Ectodermal cell (in vitro differentiated cells): ENCODE measurements around the gene SEBOX.

ENCODE experiments used
- H3K27ac ChIP-seq: 2 replicates; pipeline ENCODE4 v1.7.0; 2013; ENCODE audit warnings: mild to moderate bottlenecking, low read depth, low read length; ENCODE audit not compliant: insufficient read depth, poor library complexity, severe bottlenecking
- H3K27me3 ChIP-seq: 2 replicates; pipeline ENCODE4 v1.7.0; 2013; ENCODE audit warnings: mild to moderate bottlenecking, low read length; ENCODE audit not compliant: insufficient read depth, control insufficient read depth, poor library complexity, severe bottlenecking
- H3K36me3 ChIP-seq: one replicate; pipeline ENCODE4 v1.7.0; 2013; ENCODE audit warnings: low read length; ENCODE audit not compliant: control insufficient read depth, insufficient read depth
- H3K4me1 ChIP-seq: one replicate; pipeline ENCODE4 v1.7.0; 2013; ENCODE audit warnings: low read length; ENCODE audit not compliant: control insufficient read depth, insufficient read depth
- H3K4me3 ChIP-seq: 2 replicates; pipeline ENCODE4 v1.7.0; 2013; ENCODE audit warnings: low read depth, low read length, control low read depth; ENCODE audit not compliant: insufficient read depth
- H3K9me3 ChIP-seq: 2 replicates; pipeline ENCODE4 v1.7.0; 2013; ENCODE audit warnings: mild to moderate bottlenecking, low read length, moderate library complexity; ENCODE audit not compliant: control insufficient read depth
- WGBS, 2 experiments: methylation state at CpG; one replicate each; pipeline ENCODE4 v1.1.7; 2013; ENCODE audit warnings: missing lambda C conversion rate in 2 of 2; 5-methylcytosine and 5-hydroxymethylcytosine counted together

SEBOX gene

DNA sequence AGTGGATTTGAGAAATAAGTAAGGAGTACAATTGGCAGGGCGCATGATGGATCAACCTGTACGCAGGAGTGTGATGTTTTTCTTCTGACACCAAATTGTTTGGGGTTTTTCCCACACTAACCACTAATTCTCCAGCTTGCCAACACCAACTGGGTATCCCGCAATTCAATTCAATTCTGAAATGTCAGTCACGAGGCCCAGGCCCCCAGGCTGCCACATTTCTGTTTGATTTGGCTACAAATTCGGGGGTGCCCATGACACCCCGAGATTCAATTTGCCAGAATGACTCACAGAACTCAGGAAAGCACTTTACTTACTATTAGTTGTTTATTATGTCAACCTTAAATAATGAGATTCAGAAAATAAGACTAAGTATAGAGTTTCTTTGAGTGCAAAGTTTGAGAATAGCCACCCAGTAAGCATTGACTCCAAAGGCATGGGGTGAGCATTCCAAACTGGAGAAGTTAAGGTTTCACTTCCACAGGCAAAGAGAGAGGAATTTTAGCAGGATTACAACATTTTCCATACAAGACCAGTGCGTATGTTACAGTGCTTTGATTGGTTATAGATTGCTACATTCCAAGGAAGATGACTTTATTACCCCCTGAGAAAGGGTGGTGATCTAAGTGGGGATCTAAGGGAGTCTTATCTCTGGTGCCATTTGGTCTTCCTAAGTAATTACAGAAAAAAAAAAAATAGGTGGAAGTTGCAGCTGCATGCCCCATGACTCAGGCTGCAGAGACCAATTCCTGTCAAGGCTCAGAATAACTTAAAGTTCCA is 29.5 kb upstream of the SEBOX start:
- no peaks in the 10 kb centered on the region for H3K27me3 ChIP-seq
- no peak overlapping the region for H3K27ac ChIP-seq
- no peaks in the 10 kb centered on the region for H3K36me3 ChIP-seq
- H3K4me3 ChIP-seq: no peak overlapping the region
- 79 to 88% methylated on average over 7 of the region's 7 CpGs for WGBS, 2 experiments
- H3K9me3 ChIP-seq: no peaks in the 10 kb centered on the region
- H3K4me1 ChIP-seq: peaks cover 4% of the 10 kb centered on the region

- no peaks in the 10 kb centered on the region for H3K9me3 ChIP-seq
- 62 to 63% methylated on average over 10 of the region's 10 CpGs for WGBS, 2 experiments
- no peak overlapping the region for H3K4me3 ChIP-seq
- H3K4me1 ChIP-seq: peaks cover 4% of the 10 kb centered on the region
- H3K36me3 ChIP-seq: no peaks in the 10 kb centered on the region
- H3K27ac ChIP-seq: no peak overlapping the region
- no peaks in the 10 kb centered on the region for H3K27me3 ChIP-seq
Observed at GRCh38 chr17:28392491-28392890, 27.5 kb upstream of the SEBOX start.

DNA sequence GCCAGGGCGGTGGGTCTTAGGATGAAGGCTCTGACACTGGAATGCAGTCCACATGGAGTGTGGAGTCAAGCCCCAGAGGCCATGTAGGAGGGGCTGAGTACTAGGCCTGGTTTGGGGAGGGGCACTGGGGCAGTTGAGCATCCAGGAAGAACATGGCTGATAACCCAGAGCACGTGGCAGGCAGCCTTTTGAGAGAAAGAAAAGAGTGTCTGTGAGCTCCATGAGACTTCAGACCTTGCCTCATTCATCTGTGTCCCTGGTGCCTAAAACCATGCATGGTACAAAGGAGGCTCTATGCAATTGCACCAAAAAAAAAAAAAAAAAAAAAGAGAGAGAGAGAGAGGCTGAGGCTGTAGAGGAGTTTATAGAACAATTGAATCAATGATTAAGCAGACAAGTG is 26.4 kb upstream of the SEBOX start:
- Histone ChIP-seq H3K9me3 (no peaks in the 10 kb centered on the region), H3K27me3 (peaks cover 4% of the 10 kb centered on the region), H3K4me3 (no peak overlapping the region), H3K36me3 (no peaks in the 10 kb centered on the region), H3K4me1 (no peaks in the 10 kb centered on the region), H3K27ac (no peak overlapping the region)
- WGBS, 2 experiments: 64 to 72% methylated on average over 2 of the region's 2 CpGs

- peaks cover 8% of the 10 kb centered on the region for H3K27me3 ChIP-seq
- H3K27ac ChIP-seq: no peak overlapping the region
- H3K9me3 ChIP-seq: no peaks in the 10 kb centered on the region
- no peaks in the 10 kb centered on the region for H3K36me3 ChIP-seq
- 86% methylated on average over 1 of the region's 1 CpG; no CpG with 5 or more reads in 1 of the 2 experiments for WGBS, 2 experiments
- no peaks in the 10 kb centered on the region for H3K4me1 ChIP-seq
- H3K4me3 ChIP-seq: no peak overlapping the region
Observed at GRCh38 chr17:28390984-28391383, 26.0 kb upstream of the SEBOX start.

- Histone ChIP-seq H3K4me3 (no peak overlapping the region), H3K9me3 (no peaks in the 10 kb centered on the region), H3K27ac (no peak overlapping the region), H3K27me3 (peaks cover 12% of the 10 kb centered on the region), H3K36me3 (no peaks in the 10 kb centered on the region), H3K4me1 (no peaks in the 10 kb centered on the region)
- 95 to 99% methylated on average over 2 of the region's 2 CpGs for WGBS, 2 experiments
Observed at GRCh38 chr17:28390563-28390962, 25.6 kb upstream of the SEBOX start.

DNA sequence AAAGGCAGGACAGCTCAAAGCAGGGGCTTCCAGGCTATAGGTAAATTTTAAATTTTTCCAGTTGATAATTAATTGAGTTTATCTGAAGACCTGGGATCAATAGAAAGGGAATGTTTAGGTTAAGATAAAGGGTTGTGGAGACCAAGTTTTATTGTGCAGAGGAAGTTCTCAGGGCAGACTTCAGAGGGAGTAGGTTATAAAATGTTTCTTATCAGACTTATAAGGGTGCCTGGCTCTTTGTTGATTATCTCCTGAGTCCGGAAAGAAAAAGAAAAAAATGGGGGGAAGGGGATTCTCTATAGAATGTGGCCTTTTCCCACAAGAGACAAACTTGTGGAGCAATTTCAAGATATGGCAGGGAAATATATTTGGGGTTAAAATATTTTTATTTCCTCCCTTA is 25.1 kb upstream of the SEBOX start:
- Histone ChIP-seq H3K36me3 (no peaks in the 10 kb centered on the region), H3K4me1 (no peaks in the 10 kb centered on the region), H3K27ac (no peak overlapping the region), H3K4me3 (no peak overlapping the region), H3K9me3 (no peaks in the 10 kb centered on the region), H3K27me3 (peaks cover 17% of the 10 kb centered on the region)
- 91 to 94% methylated on average over 1 of the region's 1 CpG for WGBS, 2 experiments

- Histone ChIP-seq H3K27me3 (peaks cover 37% of the 10 kb centered on the region), H3K4me3 (no peak overlapping the region), H3K4me1 (no peaks in the 10 kb centered on the region), H3K36me3 (no peaks in the 10 kb centered on the region), H3K9me3 (no peaks in the 10 kb centered on the region), H3K27ac (no peak overlapping the region)
- 92 to 95% methylated on average over 11 of the region's 11 CpGs for WGBS, 2 experiments
Observed at GRCh38 chr17:28388106-28388505, 23.1 kb upstream of the SEBOX start.

- no peak overlapping the region for H3K4me3 ChIP-seq
- no peaks in the 10 kb centered on the region for H3K4me1 ChIP-seq
- H3K9me3 ChIP-seq: no peaks in the 10 kb centered on the region
- no peak overlapping the region for H3K27ac ChIP-seq
- no peaks in the 10 kb centered on the region for H3K36me3 ChIP-seq
- H3K27me3 ChIP-seq: peaks cover 54% of the 10 kb centered on the region
Observed at GRCh38 chr17:28386391-28386790, 21.4 kb upstream of the SEBOX start.

GRCh38 chr17:28385406-28385805 is 20.4 kb upstream of the SEBOX start:
- Histone ChIP-seq H3K4me3 (no peak overlapping the region), H3K27me3 (peaks cover 64% of the 10 kb centered on the region), H3K4me1 (no peaks in the 10 kb centered on the region), H3K9me3 (no peaks in the 10 kb centered on the region), H3K36me3 (no peaks in the 10 kb centered on the region), H3K27ac (no peak overlapping the region)
- WGBS, 2 experiments: 87 to 89% methylated on average over 8 of the region's 8 CpGs

DNA sequence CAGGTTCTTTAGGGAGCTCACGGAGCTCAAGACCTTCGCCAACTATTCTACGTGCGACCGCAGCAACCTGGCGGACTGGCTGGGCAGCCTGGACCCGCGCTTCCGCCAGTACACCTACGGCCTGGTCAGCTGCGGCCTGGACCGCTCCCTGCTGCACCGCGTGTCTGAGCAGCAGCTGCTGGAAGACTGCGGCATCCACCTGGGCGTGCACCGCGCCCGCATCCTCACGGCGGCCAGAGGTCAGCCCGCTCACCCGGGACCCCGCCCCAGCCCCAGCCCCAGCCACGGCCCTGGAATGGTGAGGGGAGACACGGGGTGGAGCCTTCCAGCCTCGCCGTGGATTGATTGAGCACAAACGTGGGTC is 20.0 kb upstream of the SEBOX start:
- 28 to 31% methylated on average over 29 of the region's 29 CpGs for WGBS, 2 experiments
- peaks cover 68% of the 10 kb centered on the region for H3K27me3 ChIP-seq
- peak overlapping the region; percentile 28 for H3K4me3 ChIP-seq
- H3K36me3 ChIP-seq: no peaks in the 10 kb centered on the region
- H3K27ac ChIP-seq: no peak overlapping the region
- H3K4me1 ChIP-seq: no peaks in the 10 kb centered on the region
- no peaks in the 10 kb centered on the region for H3K9me3 ChIP-seq
